HepG2 (cell line): ENCODE results near the gene TUBA4B. TPM values are rescaled to one million over a fixed set of nuclear protein-coding genes. Genes with fewer than 3 reads are reported as not detected.
A peak's percentile ranks its signal among the peaks of the same experiment; 100 is the strongest.

Source experiments
- ARID4A ChIP-seq: sonication (generic); formaldehyde crosslinking; IDR thresholded peaks from 2 replicates; pipeline ENCODE4 v1.5.0; 2020; ENCODE audit warnings: mild to moderate bottlenecking, missing genetic modification reagents, borderline replicate concordance
- CHD2 ChIP-seq: IDR thresholded peaks from 2 replicates; pipeline ENCODE4 v1.6.1; 2011; ENCODE audit warnings: low read depth, low read length, improper control_type of control experiment
- CREB3 ChIP-seq: sonication (generic); formaldehyde crosslinking; IDR thresholded peaks from 2 replicates; pipeline ENCODE4 v1.5.0; 2020; ENCODE audit warnings: missing genetic modification reagents
- FOXK2 ChIP-seq: fragments of 450-650 bp; IDR thresholded peaks from 2 replicates; pipeline ENCODE4 v1.6.1; 2016
- HOXA3 ChIP-seq: sonication (generic); formaldehyde crosslinking; IDR thresholded peaks from 2 replicates; pipeline ENCODE4 v1.5.0; 2020; ENCODE audit warnings: missing genetic modification reagents
- MLLT10 ChIP-seq: sonication (generic); formaldehyde crosslinking; IDR thresholded peaks from 2 replicates; pipeline ENCODE4 v1.4.0; 2020; ENCODE audit warnings: missing genetic modification reagents
- PAX8 ChIP-seq: sonication (generic); formaldehyde crosslinking; IDR thresholded peaks from 2 replicates; pipeline ENCODE4 v1.8.0; 2022; ENCODE audit warnings: mild to moderate bottlenecking, missing genetic modification reagents, borderline replicate concordance
- PHB2 ChIP-seq: fragments of 450-650 bp; IDR thresholded peaks from 2 replicates; pipeline ENCODE4 v1.6.1; 2018; ENCODE audit not compliant: partially characterized antibody
- SALL1 ChIP-seq: sonication (generic); formaldehyde crosslinking; IDR thresholded peaks from 2 replicates; pipeline ENCODE4 v1.8.0; 2022; ENCODE audit warnings: mild to moderate bottlenecking, missing genetic modification reagents
- SCMH1 ChIP-seq: sonication (generic); formaldehyde crosslinking; IDR thresholded peaks from 2 replicates; pipeline ENCODE4 v1.9.0; 2021; ENCODE audit warnings: missing genetic modification reagents, mild to moderate bottlenecking, borderline replicate concordance
- SIX4 ChIP-seq: sonication (generic); formaldehyde crosslinking; IDR thresholded peaks from 2 replicates; pipeline ENCODE4 v1.4.0; 2020; ENCODE audit warnings: missing genetic modification reagents
- SKIL ChIP-seq: sonication (generic); formaldehyde crosslinking; IDR thresholded peaks from 2 replicates; pipeline ENCODE4 v1.8.0; 2022; ENCODE audit warnings: missing genetic modification reagents, mild to moderate bottlenecking, moderate library complexity, borderline replicate concordance
- YEATS4 ChIP-seq: sonication (generic); formaldehyde crosslinking; IDR thresholded peaks from 2 replicates; pipeline ENCODE4 v1.4.0; 2020; ENCODE audit warnings: missing genetic modification reagents, borderline replicate concordance
- ZNF207 ChIP-seq: fragments of 450-650 bp; IDR thresholded peaks from 2 replicates; pipeline ENCODE4 v1.6.1; 2016; ENCODE audit warnings: antibody characterized with exemption, borderline replicate concordance
- ZNF251 ChIP-seq: sonication (generic); formaldehyde crosslinking; IDR thresholded peaks from 2 replicates; pipeline ENCODE4 v1.9.0; 2021; ENCODE audit warnings: mild to moderate bottlenecking, missing genetic modification reagents
- ZNF501 ChIP-seq: sonication (generic); formaldehyde crosslinking; IDR thresholded peaks from 2 replicates; pipeline ENCODE4 v1.5.1; 2020; ENCODE audit warnings: mild to moderate bottlenecking, moderate library complexity, missing genetic modification reagents
- ZNF619 ChIP-seq: sonication (generic); formaldehyde crosslinking; IDR thresholded peaks from 2 replicates; pipeline ENCODE4 v1.4.0; 2020; ENCODE audit warnings: mild to moderate bottlenecking, missing genetic modification reagents
- ZNF768 ChIP-seq: sonication (generic); formaldehyde crosslinking; IDR thresholded peaks from 2 replicates; pipeline ENCODE4 v1.4.0; 2020; ENCODE audit warnings: missing genetic modification reagents
- polyA plus RNA-seq, 8 experiments: library from polyadenylated mRNA; depleted of rRNA in 3 of 8; stranded (reverse) in 7 of 8; unstranded in 1 of 8; fragments of >200 nt; fragmentation: Illumina TruSeq in 4 of 8; extraction: Trizol in 4 of 8; gene quantifications; 2 replicates each; pipeline versions ENCODE4 v1.2.1 to v1.2.3, GENCODE V29; 2011 to 2016; ENCODE audit warnings: low read depth in 4 of 8, missing spikeins in 1 of 8, mixed read lengths in 1 of 8; ENCODE audit not compliant: insufficient read depth in 1 of 8
- total RNA-seq, 5 experiments: library from RNA; depleted of rRNA; stranded (reverse); fragments of >200 nt; fragmentation: Illumina TruSeq; extraction: Trizol; gene quantifications; 2 replicates each; pipeline ENCODE4 v1.2.3, GENCODE V29; 2016; ENCODE audit warnings: low read depth in 1 of 5
- TF ChIP-seq, protein P1 (sequence below): sonication (generic); formaldehyde crosslinking; IDR thresholded peaks from 2 replicates; pipeline ENCODE4 v1.4.0; 2020; ENCODE audit warnings: missing genetic modification reagents, mild to moderate bottlenecking, borderline replicate concordance

The TUBA4B gene
- total and polyA plus RNA-seq, 2 of the 13 experiments (the other 11 are each of a cell fraction or from before 2014, with no cell fraction given), result 0.18 to 0.22 TPM

DNA sequence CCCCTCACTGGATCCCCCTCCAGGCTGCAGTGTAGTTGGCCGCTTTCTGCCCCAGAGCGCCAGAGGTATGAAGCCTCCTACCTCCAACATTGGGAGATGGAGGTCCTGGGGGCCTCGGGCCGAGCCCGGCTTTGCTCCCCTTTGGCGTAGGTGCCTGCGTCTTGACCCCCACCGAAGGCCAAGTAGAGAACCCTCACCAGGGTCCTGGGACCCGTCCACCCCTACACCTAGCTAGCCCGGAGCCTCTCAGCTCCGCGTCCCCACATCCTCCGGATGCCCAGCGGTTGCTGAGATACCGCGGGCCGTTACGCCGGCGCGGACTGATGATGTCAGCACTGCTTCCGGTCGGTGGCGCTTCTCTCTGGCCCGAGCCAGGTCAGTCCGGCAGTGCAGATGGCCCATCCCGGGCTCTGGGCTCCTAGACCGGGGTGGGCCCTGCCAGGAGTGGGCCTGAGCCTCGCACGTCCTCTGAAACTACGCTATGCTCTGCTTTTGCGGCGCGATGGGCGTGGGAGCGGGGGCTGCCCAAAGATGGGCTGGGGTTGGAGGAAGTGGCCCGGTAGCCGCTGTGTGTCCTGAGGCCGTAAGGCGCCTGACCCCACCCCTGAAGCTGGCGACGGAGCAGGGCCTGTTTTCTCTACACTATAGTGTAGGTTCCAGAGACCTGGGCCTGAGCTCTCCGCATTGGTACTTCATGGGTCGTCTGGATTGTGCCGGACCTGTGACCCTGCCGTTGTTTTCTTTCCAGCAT, 7.7 kb upstream of the TUBA4B start, which contains the start of the genes GLB1L and STK16 (continued):
- TF ChIP-seq, protein P1, sequence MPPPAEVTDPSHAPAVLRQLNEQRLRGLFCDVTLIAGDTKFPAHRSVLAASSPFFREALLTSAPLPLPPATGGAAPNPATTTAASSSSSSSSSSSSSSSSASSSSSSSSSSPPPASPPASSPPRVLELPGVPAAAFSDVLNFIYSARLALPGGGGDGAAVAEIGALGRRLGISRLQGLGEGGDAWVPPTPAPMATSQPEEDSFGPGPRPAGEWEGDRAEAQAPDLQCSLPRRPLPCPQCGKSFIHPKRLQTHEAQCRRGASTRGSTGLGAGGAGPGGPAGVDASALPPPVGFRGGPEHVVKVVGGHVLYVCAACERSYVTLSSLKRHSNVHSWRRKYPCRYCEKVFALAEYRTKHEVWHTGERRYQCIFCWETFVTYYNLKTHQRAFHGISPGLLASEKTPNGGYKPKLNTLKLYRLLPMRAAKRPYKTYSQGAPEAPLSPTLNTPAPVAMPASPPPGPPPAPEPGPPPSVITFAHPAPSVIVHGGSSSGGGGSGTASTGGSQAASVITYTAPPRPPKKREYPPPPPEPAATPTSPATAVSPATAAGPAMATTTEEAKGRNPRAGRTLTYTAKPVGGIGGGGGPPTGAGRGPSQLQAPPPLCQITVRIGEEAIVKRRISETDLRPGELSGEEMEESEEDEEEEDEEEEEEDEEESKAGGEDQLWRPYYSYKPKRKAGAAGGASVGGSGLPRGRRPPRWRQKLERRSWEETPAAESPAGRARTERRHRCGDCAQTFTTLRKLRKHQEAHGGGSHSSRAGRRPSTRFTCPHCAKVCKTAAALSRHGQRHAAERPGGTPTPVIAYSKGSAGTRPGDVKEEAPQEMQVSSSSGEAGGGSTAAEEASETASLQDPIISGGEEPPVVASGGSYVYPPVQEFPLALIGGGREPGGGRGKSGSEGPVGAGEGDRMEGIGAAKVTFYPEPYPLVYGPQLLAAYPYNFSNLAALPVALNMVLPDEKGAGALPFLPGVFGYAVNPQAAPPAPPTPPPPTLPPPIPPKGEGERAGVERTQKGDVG (CRISPR knock-in tag), result peak; percentile 94
- peak; percentile 95 for TF ChIP-seq ZNF619 (CRISPR knock-in tag)
- TF ChIP-seq YEATS4 (CRISPR knock-in tag), result peak; percentile 95
- peak; percentile 86 for TF ChIP-seq SALL1 (CRISPR knock-in tag)
- TF ChIP-seq SCMH1, result no peak
- TF ChIP-seq SKIL (CRISPR knock-in tag), result no peak
- peak; percentile 100 for TF ChIP-seq ARID4A (CRISPR knock-in tag)
- TF ChIP-seq CHD2, result no peak
- TF ChIP-seq PHB2, result no peak
- no peak for TF ChIP-seq ZNF251
- TF ChIP-seq ZNF207, result no peak
- 0 out of 2 replicates have a peak, but pooled peaks have one; percentile 9 for TF ChIP-seq CREB3 (CRISPR knock-in tag)
- TF ChIP-seq ZNF768, result peak; percentile 91; the same call in 1 of the 2 replicates
- TF ChIP-seq MLLT10 (CRISPR knock-in tag), result no peak
- peak; percentile 99 for TF ChIP-seq ZNF501 (CRISPR knock-in tag)
- TF ChIP-seq FOXK2, result no peak
- 0 out of 2 replicates have a peak, but pooled peaks have one; percentile 29 for TF ChIP-seq SIX4 (CRISPR knock-in tag)
- peak; percentile 99 for TF ChIP-seq HOXA3 (CRISPR knock-in tag)
- TF ChIP-seq PAX8 (CRISPR knock-in tag), result peak; percentile 92
